C1 segment of cervical spinal cord (tissue), 14 donors: ENCODE data around the gene ACER1.
"Not testable (repeated sequence)": the region's sequence is repeated elsewhere in the genome, so short reads cannot be mapped to it uniquely, and the experiment has no call there.

Experiments
- DNase-seq, 14 donors: peaks; one replicate each; lab custom pipeline; 2025; lab: John Stamatoyannopoulos, UW

ACER1 gene

DNA sequence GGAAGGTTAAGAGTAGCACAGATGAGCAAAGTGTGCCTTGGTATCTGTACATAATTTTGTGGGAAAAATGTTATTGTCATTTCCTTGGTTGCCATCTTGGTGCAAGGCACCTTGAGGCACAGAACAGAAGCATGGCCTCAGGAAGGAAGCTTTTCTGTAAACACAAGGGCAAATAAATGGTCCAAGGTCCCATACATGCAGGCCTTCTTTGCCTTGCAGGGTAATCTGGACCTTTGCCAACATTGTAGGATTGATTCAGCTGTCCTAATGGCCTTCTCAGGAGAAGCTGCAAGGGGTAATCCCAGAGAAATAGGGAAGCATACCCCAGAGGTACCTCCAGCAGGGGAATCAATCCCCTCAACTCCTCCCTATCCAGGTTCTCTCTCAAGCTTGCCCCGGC is 44.7 kb downstream of the ACER1 start:
- no peak for DNase-seq

DNA sequence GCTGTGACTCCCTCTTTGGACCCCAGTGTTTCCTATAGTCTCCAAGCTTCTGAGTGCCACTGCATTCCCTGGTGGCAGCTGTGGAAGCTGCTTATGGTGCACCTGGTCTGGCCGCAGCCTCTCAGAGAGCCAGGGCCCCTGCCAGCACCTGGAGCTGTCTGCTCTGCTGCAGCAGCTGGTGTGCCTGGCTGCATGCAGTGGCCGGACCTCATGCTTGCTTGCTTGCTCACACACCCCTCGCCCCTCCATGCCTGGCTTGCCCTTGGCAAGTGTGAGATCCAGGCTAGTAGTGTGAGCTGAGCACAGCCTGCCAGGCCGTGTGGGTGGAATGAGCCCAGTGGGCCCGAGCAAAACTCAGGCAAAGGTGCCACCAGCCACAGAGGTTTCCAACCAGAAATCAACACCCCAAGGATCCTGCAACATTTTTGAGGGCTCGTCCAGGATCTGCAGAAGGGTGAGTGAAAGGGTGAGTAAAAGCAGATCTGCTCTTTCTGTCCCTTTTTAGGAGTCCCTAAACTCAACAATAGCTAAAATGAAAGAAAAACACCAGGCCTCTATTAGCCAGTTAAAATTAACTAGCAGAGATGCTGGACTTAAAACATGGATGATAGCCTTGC is 46.0 kb downstream of the ACER1 start:
- no peak for DNase-seq

DNA sequence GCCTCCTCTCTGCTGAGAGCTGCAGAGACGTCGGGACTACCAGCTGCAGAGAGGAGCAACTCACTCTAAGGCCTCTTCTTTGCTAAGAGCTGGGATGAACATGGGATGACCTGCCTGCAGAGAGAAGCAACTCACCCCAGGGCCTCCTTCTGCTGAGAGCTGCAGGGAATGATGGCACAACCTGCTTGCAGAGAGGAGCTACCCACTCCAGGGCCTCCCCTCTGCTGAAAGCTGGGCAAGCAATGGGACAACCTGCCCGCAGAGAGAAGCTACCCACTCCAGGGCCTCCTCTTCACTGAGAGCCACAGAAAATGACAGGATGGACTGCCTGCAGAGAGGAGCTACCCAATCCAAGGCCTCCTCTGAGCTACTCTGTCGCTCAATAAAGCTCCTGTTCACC is 46.7 kb downstream of the ACER1 start:
- DNase-seq: no peak

DNA sequence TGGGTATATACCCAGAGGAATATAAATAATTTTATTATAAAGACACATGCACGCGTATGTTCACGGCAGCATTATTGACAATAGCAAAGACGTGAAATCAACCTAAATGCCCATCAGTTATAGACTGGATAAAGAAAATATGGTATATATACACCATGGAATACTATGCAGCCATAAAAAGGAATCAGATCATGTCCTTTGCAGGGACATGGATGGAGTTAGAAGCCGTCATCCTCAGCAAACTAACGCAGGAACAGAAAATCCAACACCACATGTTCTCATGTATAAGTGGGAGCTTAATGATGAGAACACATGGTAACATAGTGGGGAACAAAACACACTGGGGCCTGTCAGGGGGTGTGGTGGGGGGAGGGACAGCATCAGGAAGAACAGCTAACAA is 51.0 kb downstream of the ACER1 start:
- DNase-seq: not testable (repeated sequence)

DNA sequence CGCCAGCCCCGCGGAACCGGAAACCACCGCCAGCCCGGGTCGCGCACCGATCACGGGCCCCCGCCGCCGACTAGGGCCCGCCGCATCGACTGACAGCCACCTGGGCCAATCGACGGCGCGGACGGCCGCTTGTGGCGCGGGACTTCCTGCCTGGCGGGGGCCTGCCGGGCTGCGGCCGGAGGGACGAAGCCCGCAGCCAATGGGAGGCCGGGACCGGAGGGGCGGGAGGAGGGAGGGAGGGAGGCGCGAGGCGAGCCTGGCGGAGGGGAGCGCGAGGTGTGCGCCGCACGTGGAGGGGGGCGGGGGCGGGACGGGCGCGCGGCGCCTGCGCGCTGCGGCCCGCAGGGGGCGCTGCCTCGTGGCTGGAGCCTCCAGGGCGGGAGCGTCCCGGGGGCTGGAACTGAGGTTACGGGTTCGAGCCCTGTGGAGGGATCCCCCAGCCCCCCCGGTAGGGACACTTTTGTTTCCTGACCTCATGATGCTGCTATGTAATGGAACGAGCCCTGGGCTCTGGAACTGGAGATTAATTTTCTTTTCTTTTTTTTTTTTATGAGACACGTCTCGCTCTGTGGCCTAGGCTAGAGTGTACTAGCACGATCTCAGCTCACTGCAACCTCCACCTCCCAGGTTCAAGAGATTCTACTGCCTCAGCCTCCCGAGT is 53.4 kb downstream of the ACER1 start, which contains the start of gene MLLT1:
Gene MLLT1 (minus strand): TSS at position 45 of the 661 bp plus-strand sequence. CDS start 191 bp downstream, outside the sequence.
- peak; percentile 65 to 98 (median 92) for DNase-seq

DNA sequence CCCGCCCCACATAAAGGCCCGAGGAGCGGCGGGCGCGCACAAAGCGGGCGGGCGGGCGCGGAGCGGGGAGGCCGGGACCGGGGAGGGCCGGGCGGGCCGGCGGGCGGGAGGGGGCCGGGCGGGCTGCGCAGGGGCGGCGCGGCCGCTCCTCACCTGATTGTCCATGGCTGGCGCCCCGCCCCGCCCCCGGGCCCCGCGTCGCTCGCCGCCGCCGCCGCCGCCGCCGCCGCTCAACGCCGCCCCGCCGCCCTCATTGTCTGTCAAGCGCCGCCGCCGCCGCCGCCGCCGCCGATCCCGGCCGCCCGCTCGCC is 53.8 kb downstream of the ACER1 start:
- no peak for DNase-seq

DNA sequence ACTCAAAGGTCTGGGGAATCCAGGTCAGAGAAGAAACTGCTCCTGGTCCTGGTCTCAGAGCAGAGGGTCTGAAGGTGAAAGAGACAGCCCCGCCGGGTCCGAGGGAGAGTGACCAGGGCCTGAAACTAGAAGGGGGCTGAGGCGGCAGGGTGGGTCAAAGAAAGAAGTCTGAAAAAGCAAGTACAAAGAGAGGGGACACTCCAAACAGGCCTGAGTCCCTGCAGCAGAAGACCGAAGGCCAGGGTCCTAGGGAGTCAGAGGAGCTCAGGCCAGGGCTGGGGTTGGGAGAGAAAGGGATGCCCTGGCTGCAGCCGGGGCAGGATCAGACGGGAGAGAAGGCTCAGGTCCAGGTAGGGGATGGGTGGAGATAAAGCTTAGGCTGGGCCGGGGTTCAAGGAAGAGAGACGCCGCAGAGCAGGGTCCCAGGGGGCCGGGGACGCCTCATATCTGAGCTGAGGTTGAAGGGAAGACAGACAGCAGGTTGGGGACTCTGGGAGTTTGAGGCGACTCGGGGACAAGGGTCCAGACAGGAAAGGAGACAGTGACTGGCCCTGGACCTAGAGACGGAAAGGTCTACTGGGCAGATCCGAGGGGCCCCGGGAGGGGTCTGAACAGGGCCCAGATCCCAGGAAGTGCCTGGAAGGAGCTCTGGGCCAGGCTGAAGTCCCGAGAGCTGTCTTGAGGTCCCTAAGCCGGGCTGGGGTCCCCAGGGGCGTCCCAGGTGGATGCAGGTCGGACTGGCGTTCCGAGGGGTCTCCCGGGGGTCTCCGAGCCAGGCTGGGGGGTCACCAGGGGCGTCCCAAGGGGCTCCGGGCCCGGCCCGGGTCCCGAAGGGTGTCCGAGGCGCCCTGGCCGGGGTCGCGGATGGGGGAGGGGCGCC is 54.4 kb downstream of the ACER1 start:
- no peak for DNase-seq

DNA sequence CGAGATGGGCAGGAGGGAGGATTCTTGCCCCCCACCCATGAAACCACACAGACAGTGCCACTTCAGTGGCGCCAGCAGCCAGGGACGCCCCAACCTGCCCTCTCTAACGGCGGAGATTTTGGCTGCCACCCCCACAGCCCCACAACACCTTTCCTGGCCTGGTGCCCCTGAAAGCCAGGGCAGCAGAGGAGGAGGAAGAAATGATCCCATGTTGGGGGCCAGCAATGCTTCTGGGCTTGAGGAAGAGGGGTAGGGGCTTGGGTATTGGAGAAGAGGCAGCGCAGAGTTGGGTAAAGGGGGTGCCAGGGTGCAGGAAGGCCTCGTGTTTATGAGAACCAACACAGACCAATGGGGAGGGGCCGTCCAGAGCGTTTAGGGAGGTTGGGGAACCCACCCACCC is 55.4 kb downstream of the ACER1 start:
- DNase-seq: no peak

DNA sequence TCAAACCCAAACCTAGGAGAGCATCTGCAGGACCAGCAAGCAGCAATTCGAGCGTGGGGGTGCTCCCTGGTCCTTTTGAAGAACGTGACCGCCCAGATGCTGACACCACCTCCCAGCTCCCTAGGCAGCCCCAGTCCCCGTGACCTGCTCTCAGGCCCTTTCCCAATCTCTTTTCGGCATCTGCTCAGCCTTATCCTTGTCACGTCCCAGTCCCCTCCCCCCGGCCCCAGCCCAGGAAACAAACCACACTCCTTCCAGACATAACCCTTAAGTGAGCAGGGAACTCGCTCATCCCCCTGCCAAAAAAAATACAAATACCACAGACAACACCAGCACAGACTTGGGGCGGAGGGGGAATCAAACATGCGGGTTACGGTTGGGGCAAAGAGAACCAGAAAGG is 57.0 kb downstream of the ACER1 start:
- no peak for DNase-seq

DNA sequence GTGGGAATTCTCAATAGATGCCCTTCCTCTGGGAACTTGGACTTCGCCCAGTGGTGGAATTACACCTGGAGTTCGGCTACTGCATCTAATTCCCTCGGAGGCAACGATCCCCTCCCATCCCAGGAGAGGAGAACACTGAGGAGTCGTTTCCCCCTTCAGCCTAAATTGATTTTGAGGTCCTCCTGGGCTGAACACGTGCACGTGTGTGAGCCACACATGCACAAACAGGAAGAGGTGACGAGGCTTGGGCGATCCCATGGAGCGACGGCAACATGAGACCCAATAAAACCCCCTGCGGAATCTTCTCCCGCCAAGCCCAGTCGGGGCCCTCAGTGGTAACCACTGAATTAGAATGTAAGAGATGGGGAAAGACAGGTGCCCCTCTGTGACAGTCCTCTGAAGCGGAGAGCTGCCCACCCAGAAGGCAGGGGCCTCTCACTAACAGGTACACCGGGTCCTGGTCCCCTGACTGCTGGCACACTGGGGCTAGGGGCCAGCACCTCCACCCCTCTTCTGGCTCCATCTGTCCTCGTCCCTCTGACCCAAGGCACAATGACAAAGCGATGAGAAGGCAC is 58.2 kb downstream of the ACER1 start:
- no peak for DNase-seq

DNA sequence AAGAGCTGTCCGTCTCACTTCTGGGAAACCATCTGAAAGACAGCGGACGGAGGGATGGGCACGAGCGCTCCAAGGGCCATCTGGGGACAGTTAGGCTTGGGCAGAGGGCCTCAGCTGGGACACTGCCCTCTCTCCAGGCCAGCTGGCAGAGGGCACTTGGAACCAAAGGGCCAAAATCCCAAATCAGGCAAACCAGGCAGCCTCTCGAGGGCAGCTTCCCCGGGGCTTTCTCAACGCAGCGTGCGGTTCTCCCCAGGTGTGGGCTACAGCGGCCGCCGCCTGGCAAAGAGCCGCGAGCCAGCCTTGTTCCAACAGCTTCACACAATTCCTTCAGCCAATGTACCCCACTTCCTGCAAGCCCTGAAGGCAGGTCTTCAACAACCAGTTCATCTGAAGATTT is 58.7 kb downstream of the ACER1 start:
- peak in 7 of 14 donors; percentile 16 to 72 (median 29) for DNase-seq

DNA sequence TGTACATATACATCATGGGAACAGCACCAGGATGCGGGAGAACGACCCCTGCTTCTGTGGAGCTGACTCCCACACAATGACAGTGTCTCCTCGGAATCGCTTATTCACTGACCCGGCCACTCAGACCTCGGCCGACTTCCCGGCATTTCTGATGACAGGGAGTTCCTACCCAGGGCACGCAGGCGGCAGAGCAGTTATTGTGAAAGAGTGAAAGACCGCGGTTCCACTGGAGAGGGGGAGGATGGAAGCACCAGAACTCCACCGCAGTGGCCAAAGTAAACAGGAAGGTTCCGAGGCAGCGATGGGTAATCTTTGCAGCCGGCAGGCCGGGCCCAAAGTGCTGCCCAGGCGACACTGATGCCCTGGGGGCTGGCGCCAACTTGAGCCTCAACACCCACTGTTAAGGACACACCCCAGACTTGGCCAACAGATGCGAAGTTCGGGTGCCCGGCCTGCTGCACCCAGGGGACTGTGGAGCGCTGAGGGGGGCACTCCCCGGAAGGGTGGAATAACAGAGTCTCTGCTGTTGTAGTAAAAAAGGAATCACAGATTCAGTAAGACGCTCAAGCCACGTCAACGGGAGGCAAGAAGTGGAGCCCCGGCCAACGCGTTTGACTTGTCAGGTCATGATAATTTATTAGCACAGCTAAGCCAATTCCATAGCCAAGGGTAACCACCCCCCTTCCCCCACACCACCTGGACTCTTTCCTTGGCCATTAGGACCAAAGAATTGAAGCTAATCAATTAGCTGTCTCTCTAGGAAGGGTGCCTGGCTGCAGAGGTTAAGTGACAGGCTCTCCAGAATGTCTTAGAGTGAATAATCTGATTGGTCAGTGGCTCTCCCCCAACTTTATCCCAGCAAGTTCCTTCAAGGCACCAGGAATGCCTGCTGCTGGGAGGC is 59.5 kb downstream of the ACER1 start:
- DNase-seq: peak in 13 of 14 donors; percentile 17 to 87 (median 56)

DNA sequence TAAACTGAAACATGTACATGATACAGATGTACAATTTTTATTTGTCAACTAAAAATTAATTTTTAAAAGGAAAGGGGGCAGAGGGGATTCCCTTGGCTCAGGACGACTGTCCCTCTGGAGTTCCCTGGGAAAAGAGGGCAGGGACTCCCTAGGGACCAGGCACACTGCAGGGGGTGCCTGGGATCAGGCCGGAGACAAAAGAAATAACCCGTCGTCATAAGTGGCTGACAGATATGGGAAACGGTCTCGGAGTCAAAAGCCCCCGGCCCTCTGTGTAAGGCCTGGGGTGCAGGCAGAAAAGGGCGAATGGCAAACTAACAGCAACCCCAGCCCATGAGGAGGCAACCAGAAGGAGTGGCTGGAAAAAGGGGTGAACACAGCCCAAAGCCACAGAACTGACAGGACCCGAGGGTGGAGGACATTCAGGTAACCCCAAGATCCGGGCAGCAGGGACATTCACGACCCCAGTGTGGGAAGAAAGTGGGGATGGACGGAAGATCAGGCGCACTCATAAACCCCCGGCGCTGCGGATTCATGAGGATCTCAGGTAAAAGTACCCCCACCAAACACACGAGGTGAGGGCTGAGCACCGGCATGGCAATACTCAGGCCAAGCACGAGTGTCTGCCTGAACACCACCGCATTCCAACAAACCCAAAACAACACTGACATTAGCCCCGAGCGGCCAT is 60.4 kb downstream of the ACER1 start:
- DNase-seq: no peak

DNA sequence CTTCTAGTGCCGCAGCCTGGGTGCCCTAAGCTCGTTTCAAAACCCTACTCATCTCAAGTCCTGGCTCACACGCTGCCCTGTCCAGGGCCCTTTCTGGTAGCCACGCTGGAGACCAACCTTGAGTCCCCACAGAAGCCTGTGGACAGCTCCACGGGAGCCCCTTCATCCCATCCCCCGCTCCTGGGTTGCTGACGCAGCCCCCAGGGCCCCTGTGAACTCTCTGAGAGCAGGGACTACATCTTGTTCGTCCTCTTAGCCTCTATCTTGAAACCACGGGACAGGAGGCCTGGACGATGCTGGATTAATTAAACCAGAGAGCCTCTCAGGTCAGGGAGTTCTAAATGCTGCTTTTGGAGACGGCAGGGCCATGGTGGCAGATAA is 61.0 kb downstream of the ACER1 start:
- DNase-seq: peak in 1 of 14 donors; percentile 48

DNA sequence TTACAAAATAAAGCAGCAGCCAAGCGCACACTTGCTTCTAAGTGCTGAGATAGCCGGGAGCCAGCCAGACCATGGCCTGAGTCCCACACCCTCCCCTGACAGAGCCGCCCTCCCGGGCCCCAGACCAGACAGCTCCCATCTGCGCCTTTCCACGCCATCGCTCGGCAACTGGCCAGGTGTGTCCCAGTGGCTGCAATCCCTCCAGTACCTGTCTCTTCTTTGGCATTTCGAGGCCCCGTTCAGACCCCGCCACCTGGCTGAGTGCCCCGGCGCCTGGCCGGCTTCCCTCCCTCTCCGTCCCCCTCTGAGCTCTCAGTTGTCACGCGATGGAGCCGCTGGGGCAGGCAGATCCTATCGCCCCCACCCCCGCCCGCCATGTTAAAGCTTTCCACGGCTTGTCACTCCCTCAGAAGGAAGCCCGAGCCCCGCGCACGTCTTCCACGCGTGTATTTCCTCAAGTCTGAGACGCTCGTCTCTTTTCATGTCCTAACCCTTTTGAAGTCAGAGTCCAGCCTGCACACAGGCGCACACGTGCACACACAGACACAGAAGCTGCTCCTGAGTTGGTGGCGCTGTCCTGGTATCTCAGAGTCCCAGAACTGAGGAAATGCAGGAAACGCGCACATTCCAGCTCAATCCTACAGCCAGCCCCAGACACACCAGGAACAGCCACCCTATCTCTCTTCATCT is 61.5 kb downstream of the ACER1 start:
- DNase-seq: peak in 11 of 14 donors; percentile 35 to 85 (median 52)

DNA sequence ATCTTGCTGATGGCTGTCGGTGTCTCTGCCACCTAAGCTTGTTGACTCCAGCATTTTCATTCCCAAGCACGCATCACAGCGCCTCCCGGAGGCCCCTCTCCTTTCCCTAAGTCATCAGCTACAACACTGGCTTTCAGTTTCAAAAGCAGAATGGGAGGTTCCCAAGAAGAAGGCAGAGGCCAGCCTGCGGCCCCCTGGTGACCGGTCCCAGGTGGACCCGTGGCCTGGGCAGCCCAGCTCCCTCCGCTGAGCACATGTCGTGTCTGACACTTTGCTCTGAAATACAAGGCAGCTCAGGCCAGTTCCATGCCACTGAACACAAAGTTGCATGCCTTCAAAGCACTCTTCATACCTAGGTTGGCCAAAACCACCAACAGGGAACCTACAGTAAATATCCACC is 62.2 kb downstream of the ACER1 start:
- peak in 1 of 14 donors; percentile 77 for DNase-seq

DNA sequence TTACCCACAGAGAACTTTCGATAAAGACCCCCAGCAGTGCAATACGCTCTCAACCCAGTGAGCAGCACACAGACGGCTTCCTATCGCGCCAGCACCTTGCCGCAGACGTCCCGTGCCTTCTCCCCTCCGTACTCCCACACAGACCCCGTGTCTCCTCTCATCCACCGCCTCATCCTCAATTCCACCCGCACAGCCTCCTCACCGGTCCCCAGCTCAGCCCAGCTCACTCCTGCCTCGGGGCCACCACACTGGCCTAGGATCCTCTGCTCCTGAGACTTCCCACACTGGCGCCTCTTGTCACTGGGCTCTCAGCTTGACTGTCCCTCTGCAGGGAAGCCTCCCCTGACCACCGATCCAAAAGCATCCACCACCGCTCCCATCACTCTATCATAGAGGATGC is 62.6 kb downstream of the ACER1 start:
- DNase-seq: peak in 1 of 14 donors; percentile 54

DNA sequence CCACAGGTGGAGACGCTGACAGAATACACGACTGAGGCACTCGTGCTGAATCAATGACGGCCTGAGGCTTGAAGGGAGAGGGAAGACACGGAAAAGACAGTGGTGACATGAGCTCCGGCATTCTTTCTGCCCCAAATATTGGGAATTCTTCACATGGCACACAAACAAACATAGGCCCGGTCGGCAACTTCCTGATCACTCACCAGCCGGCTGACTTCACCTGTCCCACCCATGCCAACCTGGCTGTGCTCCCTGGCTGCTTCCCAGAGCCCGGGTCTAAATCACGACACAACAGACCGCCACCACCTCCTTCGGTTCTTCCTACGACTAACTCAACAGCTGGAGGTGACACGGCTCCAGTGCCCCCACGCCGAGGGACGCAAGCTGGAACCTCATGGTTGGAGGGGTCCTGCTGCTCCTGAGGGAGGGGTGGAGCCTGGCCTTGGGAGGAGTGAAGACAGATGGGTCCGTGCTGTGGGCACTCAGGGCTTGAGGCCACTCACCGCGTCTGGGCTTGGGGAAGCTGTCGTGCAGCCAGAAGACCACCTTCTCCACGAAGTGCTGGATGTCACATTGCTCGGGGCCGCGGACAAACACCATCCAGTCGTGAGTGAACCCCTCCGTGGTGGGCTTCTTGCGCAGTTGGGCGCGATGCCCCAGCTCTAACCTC is 63.2 kb downstream of the ACER1 start:
- peak in 1 of 14 donors; percentile 55 for DNase-seq

DNA sequence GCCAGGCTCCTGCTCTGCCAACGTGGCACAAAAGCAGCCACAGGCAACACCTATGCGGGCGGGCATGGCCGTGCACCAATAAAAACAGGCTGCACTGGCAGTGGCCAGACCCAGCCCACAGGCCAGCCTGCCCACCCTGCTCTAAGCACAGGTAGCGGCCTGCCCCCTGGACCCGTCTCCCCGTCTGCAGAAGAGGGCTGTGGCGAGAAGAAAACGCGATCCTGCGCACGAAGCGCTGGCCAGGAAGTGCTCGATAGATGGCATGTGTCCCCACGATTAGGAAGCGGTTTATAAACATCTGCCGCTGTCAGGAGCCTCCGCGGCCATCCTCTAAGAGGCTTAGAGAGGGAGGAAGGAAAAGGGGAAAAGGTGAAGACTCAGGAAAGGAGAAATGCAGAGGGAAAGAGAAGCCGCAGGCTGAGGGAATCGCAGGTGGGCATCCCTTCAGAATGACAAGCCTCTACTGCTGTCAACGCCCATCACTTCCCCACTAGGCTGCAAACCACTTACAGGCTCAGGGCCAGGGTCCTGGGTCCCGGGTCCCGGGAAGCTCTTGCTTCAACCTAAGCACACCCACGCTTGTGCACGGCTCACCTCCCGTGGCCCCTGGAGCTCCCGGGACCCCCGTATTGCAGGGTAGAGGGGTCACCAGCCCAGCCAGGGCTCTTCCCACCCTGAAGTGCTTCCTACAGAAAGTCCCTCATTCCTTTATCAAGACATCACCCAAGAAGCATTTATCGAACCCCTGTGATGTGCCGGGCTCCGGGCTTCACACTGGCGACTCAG is 64.1 kb downstream of the ACER1 start:
- DNase-seq: no peak
